Calu3 (cell line): ENCODE results near the gene ZNF254. TPM values are rescaled to one million over a fixed set of nuclear protein-coding genes. Genes with fewer than 3 reads are reported as not detected.

Source experiments
- BruUV-seq: library from RNA; stranded (reverse); fragments of 400-500 nt; replicated peaks from 2 replicates; lab custom pipeline; 2021; lab: Mats Ljungman, UMichigan
- CTCF ChIA-PET: fragments of 300-600 bp; sonication (Branson Sonifier 250); formaldehyde crosslinking; loops from one replicate; lab custom pipeline; 2022; ENCODE audit warnings: antibody characterized with exemption; lab: Charles Lee
- DNase-seq: peaks from one replicate; pipeline ENCODE4 v3.0.0; 2022
- H3K27ac Mint-ChIP-seq: one replicate; pipeline ENCODE4 v1.8.0; 2022; ENCODE audit warnings: mixed read lengths; ENCODE audit not compliant: unreplicated experiment
- H3K27me3 Mint-ChIP-seq: one replicate; pipeline ENCODE4 v1.8.0; 2022; ENCODE audit warnings: mixed read lengths; ENCODE audit not compliant: unreplicated experiment
- H3K36me3 Mint-ChIP-seq: one replicate; pipeline ENCODE4 v1.8.0; 2022; ENCODE audit warnings: mild to moderate bottlenecking, moderate library complexity, mixed read lengths; ENCODE audit not compliant: insufficient read depth, unreplicated experiment
- H3K4me1 Mint-ChIP-seq: one replicate; pipeline ENCODE4 v1.8.0; 2022; ENCODE audit warnings: mild to moderate bottlenecking, low read depth, mixed read lengths; ENCODE audit not compliant: unreplicated experiment
- H3K4me3 Mint-ChIP-seq: one replicate; pipeline ENCODE4 v1.8.0; 2022; ENCODE audit warnings: mild to moderate bottlenecking, low read depth, moderate library complexity, mixed read lengths; ENCODE audit not compliant: unreplicated experiment
- H3K9me3 Mint-ChIP-seq: one replicate; pipeline ENCODE4 v1.8.0; 2022; ENCODE audit warnings: low read depth, mixed read lengths; ENCODE audit not compliant: unreplicated experiment
- intact Hi-C: fragments of 100-400 bp; cut with micrococcal nuclease; formaldehyde crosslinking; loops from one replicate; pipeline ENCODE4 v1.10.0; 2022; ENCODE audit not compliant: unreplicated experiment
- total RNA-seq: library from RNA; stranded (reverse); gene quantifications from 2 replicates; pipeline ENCODE4 v1.2.3, GENCODE V29; 2022
- TF ChIP-seq, protein P1 (sequence below): fragments of 200-600 bp; IDR thresholded peaks from one replicate; pipeline ENCODE4 v1.8.0; 2022; ENCODE audit warnings: antibody characterized with exemption; ENCODE audit not compliant: unreplicated experiment

Gene ZNF254
- total RNA-seq, 1 experiment from 2014 or later, result 14.5 TPM

GRCh38 chr19:24173882-24174281 is 86.9 kb downstream of the ZNF254 start:
- Mint-ChIP-seq H3K27ac (no peak overlapping the region), H3K36me3 (no peaks in the 10 kb centered on the region), H3K4me1 (no peaks in the 10 kb centered on the region), H3K4me3 (no peak overlapping the region), H3K27me3 (no peaks in the 10 kb centered on the region), H3K9me3 (peaks cover 8% of the 10 kb centered on the region)
- CTCF ChIA-PET, result no interaction called here
- intact Hi-C loops, result no loop called here
- TF ChIP-seq, protein P1, sequence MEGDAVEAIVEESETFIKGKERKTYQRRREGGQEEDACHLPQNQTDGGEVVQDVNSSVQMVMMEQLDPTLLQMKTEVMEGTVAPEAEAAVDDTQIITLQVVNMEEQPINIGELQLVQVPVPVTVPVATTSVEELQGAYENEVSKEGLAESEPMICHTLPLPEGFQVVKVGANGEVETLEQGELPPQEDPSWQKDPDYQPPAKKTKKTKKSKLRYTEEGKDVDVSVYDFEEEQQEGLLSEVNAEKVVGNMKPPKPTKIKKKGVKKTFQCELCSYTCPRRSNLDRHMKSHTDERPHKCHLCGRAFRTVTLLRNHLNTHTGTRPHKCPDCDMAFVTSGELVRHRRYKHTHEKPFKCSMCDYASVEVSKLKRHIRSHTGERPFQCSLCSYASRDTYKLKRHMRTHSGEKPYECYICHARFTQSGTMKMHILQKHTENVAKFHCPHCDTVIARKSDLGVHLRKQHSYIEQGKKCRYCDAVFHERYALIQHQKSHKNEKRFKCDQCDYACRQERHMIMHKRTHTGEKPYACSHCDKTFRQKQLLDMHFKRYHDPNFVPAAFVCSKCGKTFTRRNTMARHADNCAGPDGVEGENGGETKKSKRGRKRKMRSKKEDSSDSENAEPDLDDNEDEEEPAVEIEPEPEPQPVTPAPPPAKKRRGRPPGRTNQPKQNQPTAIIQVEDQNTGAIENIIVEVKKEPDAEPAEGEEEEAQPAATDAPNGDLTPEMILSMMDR, result no peak
- BruUV-seq, result no TSS peak
- no peak for DNase-seq

DNA sequence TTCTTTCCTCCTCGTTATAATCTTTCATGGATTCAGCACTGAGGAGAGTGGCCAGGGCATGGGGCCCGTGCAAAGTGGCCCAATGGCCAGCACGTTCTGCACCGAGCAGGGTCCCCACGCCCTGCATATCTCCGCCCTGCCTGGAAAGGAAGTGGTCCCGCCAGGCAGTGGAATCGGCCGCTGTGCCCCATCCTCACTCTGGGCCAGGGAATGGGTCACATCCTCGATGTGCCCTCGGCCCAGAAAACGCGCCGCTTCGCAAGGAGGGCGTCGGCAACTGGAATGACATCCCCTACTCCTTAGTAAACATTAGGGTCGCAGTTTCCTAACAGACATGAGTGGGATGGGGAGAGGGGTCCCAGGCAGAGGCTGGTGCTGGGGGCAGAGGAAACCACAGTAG is 90.7 kb downstream of the ZNF254 start:
- CTCF ChIA-PET, result no interaction called here
- no peak for DNase-seq
- H3K27me3 Mint-ChIP-seq, result no peaks in the 10 kb centered on the region
- no peak overlapping the region for H3K27ac Mint-ChIP-seq
- TF ChIP-seq, protein P1, result no peak
- H3K9me3 Mint-ChIP-seq, result peaks cover 33% of the 10 kb centered on the region
- no peaks in the 10 kb centered on the region for H3K36me3 Mint-ChIP-seq
- no TSS peak for BruUV-seq
- H3K4me1 Mint-ChIP-seq, result no peaks in the 10 kb centered on the region
- no peak overlapping the region for H3K4me3 Mint-ChIP-seq
- intact Hi-C loops, result no loop called here

DNA sequence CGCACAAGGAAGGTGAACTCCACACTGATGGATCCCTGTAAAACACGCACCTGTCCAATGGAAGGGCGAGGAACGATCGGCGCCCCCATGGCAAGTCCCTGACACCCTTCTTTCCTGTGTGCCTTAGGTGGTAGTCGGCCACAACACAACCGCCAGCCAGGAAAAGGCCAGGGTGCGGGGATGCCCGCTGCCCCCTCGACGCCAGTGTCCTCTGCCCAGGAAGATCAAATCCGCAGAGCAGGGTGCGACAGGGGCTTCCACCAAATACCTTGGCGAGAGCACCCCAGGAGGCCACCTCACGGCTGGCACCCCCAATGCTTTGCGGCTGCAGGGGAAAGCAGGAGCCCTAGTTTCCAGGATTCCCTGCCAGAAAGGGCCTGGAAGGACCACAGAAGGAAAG is 91.2 kb downstream of the ZNF254 start:
- TF ChIP-seq, protein P1, result no peak
- intact Hi-C loops, result no loop called here
- Mint-ChIP-seq H3K4me1 (no peaks in the 10 kb centered on the region), H3K27ac (no peak overlapping the region), H3K36me3 (no peaks in the 10 kb centered on the region), H3K4me3 (no peak overlapping the region), H3K27me3 (no peaks in the 10 kb centered on the region), H3K9me3 (peaks cover 33% of the 10 kb centered on the region)
- BruUV-seq, result no TSS peak
- CTCF ChIA-PET, result no interaction called here
- no peak for DNase-seq

Other genes with a start within 250 kb of the ZNF254 start
- 9.7 and 10.0 TPM in 2 replicates for gene ZNF726, start 172.3 kb upstream of the ZNF254 start, total RNA-seq